SK-N-SH (cell line): ENCODE results near the gene GSK3B.

Experiments
- CHD2 ChIP-seq: fragments of 150-350 bp; IDR thresholded peaks from 2 replicates; pipeline ENCODE4 v1.6.1; 2018; ENCODE audit warnings: low read length; ENCODE audit not compliant: partially characterized antibody
- FOXM1 ChIP-seq: IDR thresholded peaks from 2 replicates; pipeline ENCODE4 v1.4.0; 2012; ENCODE audit warnings: low read depth, mild to moderate bottlenecking
- NRF1 ChIP-seq: IDR thresholded peaks from 2 replicates; pipeline ENCODE4 v1.6.1; 2012; ENCODE audit warnings: low read depth, mild to moderate bottlenecking, low read length
- POLR2AphosphoS5 ChIP-seq: IDR thresholded peaks from 2 replicates; pipeline ENCODE4 v1.6.1; 2012; ENCODE audit warnings: low read depth, low read length
- SIN3A ChIP-seq: IDR thresholded peaks from 2 replicates; pipeline ENCODE4 v1.6.1; 2012; ENCODE audit warnings: low read depth, mild to moderate bottlenecking, low read length, moderate library complexity, borderline replicate concordance
- SMC3 ChIP-seq: IDR thresholded peaks from 2 replicates; pipeline ENCODE4 v1.6.1; 2012; ENCODE audit warnings: low read depth, low read length, improper control_type of control experiment
- TAF1 ChIP-seq: IDR thresholded peaks from 2 replicates; pipeline ENCODE4 v1.6.1; 2012; ENCODE audit warnings: low read depth, mild to moderate bottlenecking, low read length, moderate library complexity, borderline replicate concordance
- TEAD4 ChIP-seq: IDR thresholded peaks from 2 replicates; pipeline ENCODE4 v1.4.0; 2012; ENCODE audit warnings: mild to moderate bottlenecking, borderline replicate concordance; ENCODE audit not compliant: insufficient read depth
- YY1 ChIP-seq: IDR thresholded peaks from 2 replicates; pipeline ENCODE4 v1.4.0; 2012; ENCODE audit warnings: low read depth, mild to moderate bottlenecking
- TF ChIP-seq, protein P1 (sequence below): fragments of 200-600 bp; sonication (generic); IDR thresholded peaks from 2 replicates; pipeline ENCODE4 v1.6.1; 2017; ENCODE audit warnings: antibody characterized with exemption, mild to moderate bottlenecking, moderate library complexity
- TF ChIP-seq, protein P2 (sequence below): IDR thresholded peaks from 2 replicates; pipeline ENCODE4 v1.4.0; 2012; ENCODE audit warnings: low read depth
- TF ChIP-seq, protein P3 (sequence below): fragments of 150-350 bp; IDR thresholded peaks from 2 replicates; pipeline ENCODE4 v1.6.1; 2016; ENCODE audit warnings: mild to moderate bottlenecking, low read depth, low read length

DNA sequence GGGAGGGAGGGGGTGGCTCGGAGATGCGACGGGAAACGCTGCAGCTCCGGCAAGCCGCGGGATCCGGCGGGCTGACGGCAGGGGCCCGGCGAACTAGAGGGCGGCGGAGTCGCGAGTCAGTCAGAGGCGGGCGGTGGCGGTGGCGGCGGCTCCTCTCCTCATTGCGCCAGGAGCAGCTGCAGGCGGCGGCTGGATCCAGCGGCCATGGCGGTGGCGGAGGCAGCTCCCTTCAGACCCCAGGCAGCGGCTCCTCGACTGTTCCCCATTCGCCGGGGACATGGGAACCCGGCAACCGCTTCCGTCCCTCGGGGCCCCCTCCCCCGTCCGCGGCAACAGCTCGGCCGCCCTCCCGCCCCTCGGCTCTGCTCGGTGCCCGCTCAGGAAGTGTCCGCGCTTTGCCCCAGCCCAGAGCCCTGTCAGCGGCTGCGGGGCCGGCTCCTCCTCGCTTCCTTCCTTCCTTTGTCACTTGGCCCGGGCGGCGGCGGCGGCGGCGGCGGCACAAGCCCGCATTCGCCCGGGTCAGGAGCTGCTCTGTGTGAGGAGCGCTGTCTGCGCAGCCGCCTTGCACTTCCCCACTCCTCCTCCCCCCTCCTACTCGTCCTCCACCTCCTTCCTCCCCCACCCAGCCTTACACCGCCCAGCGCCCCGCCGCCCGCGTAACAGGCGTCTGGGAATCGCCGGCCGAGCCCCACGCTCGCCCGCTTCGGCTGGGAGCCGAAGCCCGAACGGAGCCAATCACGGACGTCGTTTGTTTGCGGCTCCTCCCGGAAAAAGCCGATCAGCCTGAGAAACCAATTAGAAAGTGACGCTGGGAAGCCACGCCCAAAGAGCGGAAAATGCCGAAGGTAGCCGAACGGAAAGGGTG is at the start of gene GSK3B:
- TF ChIP-seq TEAD4 (no peak), CHD2 (no peak), FOXM1 (peak; percentile 18; the same call in 1 of the 2 replicates), POLR2AphosphoS5 (peak; percentile 17), SIN3A (0 out of 2 replicates have a peak, but pooled peaks have one; percentile 12), YY1 (peak; percentile 59; the same call in 1 of the 2 replicates), NRF1 (peak; percentile 67), SMC3 (no peak), TAF1 (peak; percentile 57)
- TF ChIP-seq, protein P1, sequence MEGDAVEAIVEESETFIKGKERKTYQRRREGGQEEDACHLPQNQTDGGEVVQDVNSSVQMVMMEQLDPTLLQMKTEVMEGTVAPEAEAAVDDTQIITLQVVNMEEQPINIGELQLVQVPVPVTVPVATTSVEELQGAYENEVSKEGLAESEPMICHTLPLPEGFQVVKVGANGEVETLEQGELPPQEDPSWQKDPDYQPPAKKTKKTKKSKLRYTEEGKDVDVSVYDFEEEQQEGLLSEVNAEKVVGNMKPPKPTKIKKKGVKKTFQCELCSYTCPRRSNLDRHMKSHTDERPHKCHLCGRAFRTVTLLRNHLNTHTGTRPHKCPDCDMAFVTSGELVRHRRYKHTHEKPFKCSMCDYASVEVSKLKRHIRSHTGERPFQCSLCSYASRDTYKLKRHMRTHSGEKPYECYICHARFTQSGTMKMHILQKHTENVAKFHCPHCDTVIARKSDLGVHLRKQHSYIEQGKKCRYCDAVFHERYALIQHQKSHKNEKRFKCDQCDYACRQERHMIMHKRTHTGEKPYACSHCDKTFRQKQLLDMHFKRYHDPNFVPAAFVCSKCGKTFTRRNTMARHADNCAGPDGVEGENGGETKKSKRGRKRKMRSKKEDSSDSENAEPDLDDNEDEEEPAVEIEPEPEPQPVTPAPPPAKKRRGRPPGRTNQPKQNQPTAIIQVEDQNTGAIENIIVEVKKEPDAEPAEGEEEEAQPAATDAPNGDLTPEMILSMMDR = no peak
- TF ChIP-seq, protein P2, sequence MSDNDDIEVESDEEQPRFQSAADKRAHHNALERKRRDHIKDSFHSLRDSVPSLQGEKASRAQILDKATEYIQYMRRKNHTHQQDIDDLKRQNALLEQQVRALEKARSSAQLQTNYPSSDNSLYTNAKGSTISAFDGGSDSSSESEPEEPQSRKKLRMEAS = no peak
- TF ChIP-seq, protein P3, sequence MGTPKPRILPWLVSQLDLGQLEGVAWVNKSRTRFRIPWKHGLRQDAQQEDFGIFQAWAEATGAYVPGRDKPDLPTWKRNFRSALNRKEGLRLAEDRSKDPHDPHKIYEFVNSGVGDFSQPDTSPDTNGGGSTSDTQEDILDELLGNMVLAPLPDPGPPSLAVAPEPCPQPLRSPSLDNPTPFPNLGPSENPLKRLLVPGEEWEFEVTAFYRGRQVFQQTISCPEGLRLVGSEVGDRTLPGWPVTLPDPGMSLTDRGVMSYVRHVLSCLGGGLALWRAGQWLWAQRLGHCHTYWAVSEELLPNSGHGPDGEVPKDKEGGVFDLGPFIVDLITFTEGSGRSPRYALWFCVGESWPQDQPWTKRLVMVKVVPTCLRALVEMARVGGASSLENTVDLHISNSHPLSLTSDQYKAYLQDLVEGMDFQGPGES = no peak
